ENCODE data around the gene IQGAP3.

IQGAP3 gene

GRCh38 chr1:156489166-156489934, 83.0 kb downstream of the IQGAP3 start:
- peak overlapping the region in 2 of 5 donors; percentile 8 to 31 for H3K4me3 ChIP-seq (ENCODE audit: low read depth in 1 of 5, low read length in 5 of 5)
- H3K36me3 ChIP-seq (ENCODE audit: control insufficient read depth in 5 of 5, insufficient read depth in 5 of 5, low read length in 5 of 5) = peaks cover 0 to 5% (median 3%) of the 10 kb centered on the region in 5 donors
- H3K27me3 ChIP-seq (ENCODE audit: control insufficient read depth in 5 of 5, insufficient read depth in 4 of 5, low read length in 5 of 5) = no peaks in the 10 kb centered on the region
- H3K27ac ChIP-seq (ENCODE audit: low read depth, low read length) = peak overlapping the region; percentile 72
- peak overlapping the region; percentile 16 to 63 (median 56) for H3K9ac ChIP-seq (ENCODE audit: low read length in 5 of 5)
- H3K4me1 ChIP-seq (ENCODE audit: control insufficient read depth in 5 of 5, insufficient read depth in 5 of 5, low read length in 5 of 5) = peaks cover 41 to 73% (median 71%) of the 10 kb centered on the region in 5 donors
- H3K9me3 ChIP-seq (ENCODE audit: control insufficient read depth in 5 of 5, low read length in 5 of 5) = no peaks in the 10 kb centered on the region

GRCh38 chr1:156488566-156489165, 83.7 kb downstream of the IQGAP3 start:
- Histone ChIP-seq H3K4me1 (ENCODE audit: control insufficient read depth in 5 of 5, insufficient read depth in 5 of 5, low read length in 5 of 5) (peaks cover 36 to 73% (median 67%) of the 10 kb centered on the region in 5 donors), H3K4me3 (ENCODE audit: low read depth in 1 of 5, low read length in 5 of 5) (no peak overlapping the region), H3K36me3 (ENCODE audit: control insufficient read depth in 5 of 5, insufficient read depth in 5 of 5, low read length in 5 of 5) (peaks cover 0 to 5% (median 4%) of the 10 kb centered on the region in 5 donors), H3K27me3 (ENCODE audit: control insufficient read depth in 5 of 5, insufficient read depth in 4 of 5, low read length in 5 of 5) (no peaks in the 10 kb centered on the region), H3K27ac (ENCODE audit: low read depth, low read length) (no peak overlapping the region), H3K9ac (ENCODE audit: low read length in 5 of 5) (no peak overlapping the region), H3K9me3 (ENCODE audit: control insufficient read depth in 5 of 5, low read length in 5 of 5) (no peaks in the 10 kb centered on the region)

- Histone ChIP-seq H3K27ac (ENCODE audit: low read depth, low read length) (peak overlapping the region; percentile 16), H3K4me3 (ENCODE audit: low read depth in 1 of 5, low read length in 5 of 5) (no peak overlapping the region), H3K36me3 (ENCODE audit: control insufficient read depth in 5 of 5, insufficient read depth in 5 of 5, low read length in 5 of 5) (peaks cover 0 to 12% (median 8%) of the 10 kb centered on the region in 5 donors), H3K9ac (ENCODE audit: low read length in 5 of 5) (no peak overlapping the region), H3K27me3 (ENCODE audit: control insufficient read depth in 5 of 5, insufficient read depth in 4 of 5, low read length in 5 of 5) (no peaks in the 10 kb centered on the region), H3K9me3 (ENCODE audit: control insufficient read depth in 5 of 5, low read length in 5 of 5) (no peaks in the 10 kb centered on the region), H3K4me1 (ENCODE audit: control insufficient read depth in 5 of 5, insufficient read depth in 5 of 5, low read length in 5 of 5) (peaks cover 31 to 71% (median 63%) of the 10 kb centered on the region in 5 donors)
Observed at GRCh38 chr1:156487862-156488261, 84.5 kb downstream of the IQGAP3 start.

GRCh38 chr1:156486421-156487344, 85.7 kb downstream of the IQGAP3 start:
- no peak overlapping the region for H3K4me3 ChIP-seq (ENCODE audit: low read depth in 1 of 5, low read length in 5 of 5)
- H3K4me1 ChIP-seq (ENCODE audit: control insufficient read depth in 5 of 5, insufficient read depth in 5 of 5, low read length in 5 of 5) = peaks cover 21 to 60% (median 52%) of the 10 kb centered on the region in 5 donors
- H3K27me3 ChIP-seq (ENCODE audit: control insufficient read depth in 5 of 5, insufficient read depth in 4 of 5, low read length in 5 of 5) = no peaks in the 10 kb centered on the region
- peaks cover 0 to 24% (median 20%) of the 10 kb centered on the region in 5 donors for H3K36me3 ChIP-seq (ENCODE audit: control insufficient read depth in 5 of 5, insufficient read depth in 5 of 5, low read length in 5 of 5)
- peak overlapping the region in 1 of 5 donors; percentile 49 for H3K9ac ChIP-seq (ENCODE audit: low read length in 5 of 5)
- H3K27ac ChIP-seq (ENCODE audit: low read depth, low read length) = no peak overlapping the region
- no peaks in the 10 kb centered on the region for H3K9me3 ChIP-seq (ENCODE audit: control insufficient read depth in 5 of 5, low read length in 5 of 5)

- Histone ChIP-seq H3K4me3 (ENCODE audit: low read depth in 1 of 5, low read length in 5 of 5) (no peak overlapping the region), H3K9me3 (ENCODE audit: control insufficient read depth in 5 of 5, low read length in 5 of 5) (no peaks in the 10 kb centered on the region), H3K9ac (ENCODE audit: low read length in 5 of 5) (no peak overlapping the region), H3K4me1 (ENCODE audit: control insufficient read depth in 5 of 5, insufficient read depth in 5 of 5, low read length in 5 of 5) (peaks cover 14 to 53% (median 47%) of the 10 kb centered on the region in 5 donors), H3K27ac (ENCODE audit: low read depth, low read length) (no peak overlapping the region), H3K36me3 (ENCODE audit: control insufficient read depth in 5 of 5, insufficient read depth in 5 of 5, low read length in 5 of 5) (peaks cover 0 to 31% (median 27%) of the 10 kb centered on the region in 5 donors), H3K27me3 (ENCODE audit: control insufficient read depth in 5 of 5, insufficient read depth in 4 of 5, low read length in 5 of 5) (no peaks in the 10 kb centered on the region)
Observed at GRCh38 chr1:156485984-156486383, 86.4 kb downstream of the IQGAP3 start.

GRCh38 chr1:156484480-156485058, 87.8 kb downstream of the IQGAP3 start:
- Histone ChIP-seq H3K4me3 (ENCODE audit: low read depth in 1 of 5, low read length in 5 of 5) (no peak overlapping the region), H3K9me3 (ENCODE audit: control insufficient read depth in 5 of 5, low read length in 5 of 5) (no peaks in the 10 kb centered on the region), H3K4me1 (ENCODE audit: control insufficient read depth in 5 of 5, insufficient read depth in 5 of 5, low read length in 5 of 5) (peaks cover 3 to 43% (median 39%) of the 10 kb centered on the region in 5 donors), H3K36me3 (ENCODE audit: control insufficient read depth in 5 of 5, insufficient read depth in 5 of 5, low read length in 5 of 5) (peaks cover 0 to 45% (median 41%) of the 10 kb centered on the region in 5 donors), H3K27ac (ENCODE audit: low read depth, low read length) (no peak overlapping the region), H3K27me3 (ENCODE audit: control insufficient read depth in 5 of 5, insufficient read depth in 4 of 5, low read length in 5 of 5) (no peaks in the 10 kb centered on the region), H3K9ac (ENCODE audit: low read length in 5 of 5) (peak overlapping the region in 1 of 5 donors; percentile 12)

- Histone ChIP-seq H3K4me1 (ENCODE audit: control insufficient read depth in 5 of 5, insufficient read depth in 5 of 5, low read length in 5 of 5) (peaks cover 0 to 31% (median 27%) of the 10 kb centered on the region in 5 donors), H3K9ac (ENCODE audit: low read length in 5 of 5) (no peak overlapping the region), H3K36me3 (ENCODE audit: control insufficient read depth in 5 of 5, insufficient read depth in 5 of 5, low read length in 5 of 5) (peaks cover 0 to 54% (median 47%) of the 10 kb centered on the region in 5 donors), H3K4me3 (ENCODE audit: low read depth in 1 of 5, low read length in 5 of 5) (no peak overlapping the region), H3K9me3 (ENCODE audit: control insufficient read depth in 5 of 5, low read length in 5 of 5) (no peaks in the 10 kb centered on the region), H3K27me3 (ENCODE audit: control insufficient read depth in 5 of 5, insufficient read depth in 4 of 5, low read length in 5 of 5) (no peaks in the 10 kb centered on the region), H3K27ac (ENCODE audit: low read depth, low read length) (no peak overlapping the region)
Observed at GRCh38 chr1:156483397-156483796, 89.0 kb downstream of the IQGAP3 start.

- Histone ChIP-seq H3K27ac (ENCODE audit: low read depth, low read length) (no peak overlapping the region), H3K4me3 (ENCODE audit: low read depth in 1 of 5, low read length in 5 of 5) (no peak overlapping the region), H3K9ac (ENCODE audit: low read length in 5 of 5) (no peak overlapping the region), H3K4me1 (ENCODE audit: control insufficient read depth in 5 of 5, insufficient read depth in 5 of 5, low read length in 5 of 5) (peaks cover 1 to 38% (median 33%) of the 10 kb centered on the region in 5 donors), H3K36me3 (ENCODE audit: control insufficient read depth in 5 of 5, insufficient read depth in 5 of 5, low read length in 5 of 5) (peaks cover 0 to 65% (median 59%) of the 10 kb centered on the region in 5 donors), H3K27me3 (ENCODE audit: control insufficient read depth in 5 of 5, insufficient read depth in 4 of 5, low read length in 5 of 5) (no peaks in the 10 kb centered on the region), H3K9me3 (ENCODE audit: control insufficient read depth in 5 of 5, low read length in 5 of 5) (no peaks in the 10 kb centered on the region)
Observed at GRCh38 chr1:156482276-156482675, 90.1 kb downstream of the IQGAP3 start.

- Histone ChIP-seq H3K9ac (ENCODE audit: low read length in 5 of 5) (no peak overlapping the region), H3K9me3 (ENCODE audit: control insufficient read depth in 5 of 5, low read length in 5 of 5) (no peaks in the 10 kb centered on the region), H3K4me1 (ENCODE audit: control insufficient read depth in 5 of 5, insufficient read depth in 5 of 5, low read length in 5 of 5) (peaks cover 4 to 46% (median 40%) of the 10 kb centered on the region in 5 donors), H3K4me3 (ENCODE audit: low read depth in 1 of 5, low read length in 5 of 5) (no peak overlapping the region), H3K27me3 (ENCODE audit: control insufficient read depth in 5 of 5, insufficient read depth in 4 of 5, low read length in 5 of 5) (no peaks in the 10 kb centered on the region), H3K27ac (ENCODE audit: low read depth, low read length) (no peak overlapping the region), H3K36me3 (ENCODE audit: control insufficient read depth in 5 of 5, insufficient read depth in 5 of 5, low read length in 5 of 5) (peaks cover 0 to 73% (median 66%) of the 10 kb centered on the region in 5 donors)
Observed at GRCh38 chr1:156481527-156481926, 90.8 kb downstream of the IQGAP3 start.
